Aorta (tissue), 5 donors: ENCODE measurements around the gene NSD1. TPM values are rescaled to one million over a fixed set of nuclear protein-coding genes. Genes with fewer than 3 reads are reported as not detected.

ENCODE experiments used
- ATAC-seq: fragments of 200-7000 bp; cut with Tn5 transposase; one replicate; pipeline ENCODE4 v1.9.1; 2022; ENCODE audit warnings: moderate library complexity; ENCODE audit not compliant: low FRiP score
- DNase-seq, 2 donors: peaks; one replicate each; pipeline ENCODE4 v3.0.0-alpha.2; 2020
- H3K27ac ChIP-seq, 2 donors: one replicate each; pipeline ENCODE4 v1.5.1; 2013; ENCODE audit warnings: low read length in 2 of 2, mild to moderate bottlenecking in 2 of 2, moderate library complexity in 2 of 2, control low read depth in 1 of 2, inconsistent platforms in 1 of 2, low read depth in 1 of 2
- H3K27me3 ChIP-seq, 2 donors: one replicate each; pipeline ENCODE4 v1.6.1; 2013; ENCODE audit warnings: control low read depth in 1 of 2, low read length in 1 of 2, mild to moderate bottlenecking in 1 of 2, moderate library complexity in 1 of 2; ENCODE audit not compliant: insufficient read depth in 2 of 2, control insufficient read depth in 1 of 2
- H3K36me3 ChIP-seq, 2 donors: one replicate each; pipeline ENCODE4 v1.6.1; 2013; ENCODE audit warnings: control low read depth in 1 of 2, low read length in 1 of 2, mild to moderate bottlenecking in 1 of 2; ENCODE audit not compliant: insufficient read depth in 2 of 2, control insufficient read depth in 1 of 2
- H3K4me1 ChIP-seq, 2 donors: one replicate each; pipeline ENCODE4 v1.6.1; 2013; ENCODE audit warnings: low read length in 2 of 2, control low read depth in 1 of 2, mild to moderate bottlenecking in 1 of 2, moderate library complexity in 1 of 2; ENCODE audit not compliant: insufficient read depth in 2 of 2, control insufficient read depth in 1 of 2
- H3K4me3 ChIP-seq, 2 donors: one replicate each; pipeline ENCODE4 v1.5.1; 2013; ENCODE audit warnings: low read length in 2 of 2, control low read depth in 1 of 2, mild to moderate bottlenecking in 1 of 2
- H3K9me3 ChIP-seq: one replicate; pipeline ENCODE4 v1.6.1; 2013; ENCODE audit warnings: mild to moderate bottlenecking, low read length; ENCODE audit not compliant: control insufficient read depth
- WGBS, 2 donors: extraction: QIAGEN DNeasy Blood & Tissue Kit; methylation state at CpG; one replicate each; pipeline ENCODE4 v1.1.7; 2013; 5-methylcytosine and 5-hydroxymethylcytosine counted together
- intact Hi-C, 2 donors: fragments of 100-400 bp; cut with DNase I; formaldehyde crosslinking; loops; one replicate each; pipeline versions ENCODE4 v1.14.2 to v1.15.0; 2022
- polyA plus RNA-seq, 2 donors: library from polyadenylated mRNA; stranded (reverse); fragments of 200-250 nt; gene quantifications; one replicate each; pipeline ENCODE4 v1.2.3, GENCODE V29; 2013
- total RNA-seq, 2 donors: library from RNA; stranded (reverse); fragmentation: NEBNext Ultra II Directional; extraction: Animal tissue kit (Norgen Biotek cat#: 25700); gene quantifications; one replicate each; pipeline ENCODE4 v1.2.1, GENCODE V29; 2021
- donor health status: healthy with polysubstance abuse.
- donor health status: Bipolar disorder and iron deficiency.
- donor health status: DM: no; HTN: no; CAD: no.
- donor health status: DM: no; HTN: no; CAD: no.
- donor health status: DM: yes; HTN: yes; CAD: no.

The NSD1 gene
- total and polyA plus RNA-seq, 4 donors: 6.8 to 96.9 (median 35.3) TPM

DNA sequence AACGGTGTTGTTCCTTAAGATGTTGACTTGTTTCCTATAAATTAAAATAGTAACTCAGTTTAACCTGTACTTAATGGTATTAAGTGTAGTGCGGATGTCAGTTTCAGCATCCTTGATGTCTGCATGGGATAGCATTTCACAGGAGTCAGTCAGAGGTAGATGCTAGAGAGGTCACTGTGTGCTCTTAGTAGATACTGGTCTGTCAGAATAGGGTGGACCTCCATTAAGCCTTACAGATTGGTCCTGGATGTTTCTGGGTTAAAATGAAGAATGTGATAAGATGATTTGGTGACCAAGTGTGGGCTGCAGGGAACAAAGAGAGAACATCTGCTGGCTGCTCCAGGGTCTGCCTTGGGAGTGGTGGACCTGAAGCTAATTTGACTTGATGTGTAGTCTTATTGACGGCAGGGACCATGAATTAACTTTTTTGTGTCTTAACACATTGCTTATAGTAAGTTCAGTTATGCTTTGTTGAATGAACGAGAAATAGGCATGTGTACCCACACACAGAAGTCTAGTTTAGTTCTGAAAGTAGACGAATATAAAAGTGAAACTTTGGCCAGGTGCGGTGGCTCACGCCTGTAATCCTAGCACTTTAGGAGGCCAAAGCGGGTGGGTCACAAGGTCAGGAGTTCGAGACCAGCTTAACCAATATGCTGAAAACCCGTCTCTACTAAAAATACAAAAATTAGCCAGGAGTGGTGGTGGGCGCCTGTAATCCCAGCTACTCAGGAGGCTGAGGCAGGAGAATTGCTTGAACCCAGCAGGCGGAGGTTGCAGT lies 157.4 kb downstream of the NSD1 start:
- WGBS, 2 donors: 92 to 95% methylated on average over 12 of the region's 12 CpGs
- ATAC-seq (no peak), DNase-seq (no peak)
- H3K27ac ChIP-seq: no peak overlapping the region
- no peaks in the 10 kb centered on the region for H3K9me3 ChIP-seq
- no peaks in the 10 kb centered on the region for H3K4me1 ChIP-seq
- no peaks in the 10 kb centered on the region for H3K27me3 ChIP-seq
- H3K4me3 ChIP-seq: no peak overlapping the region
- intact Hi-C loops: no loop called here
- H3K36me3 ChIP-seq: peaks cover 2 to 20% of the 10 kb centered on the region in 2 donors

DNA sequence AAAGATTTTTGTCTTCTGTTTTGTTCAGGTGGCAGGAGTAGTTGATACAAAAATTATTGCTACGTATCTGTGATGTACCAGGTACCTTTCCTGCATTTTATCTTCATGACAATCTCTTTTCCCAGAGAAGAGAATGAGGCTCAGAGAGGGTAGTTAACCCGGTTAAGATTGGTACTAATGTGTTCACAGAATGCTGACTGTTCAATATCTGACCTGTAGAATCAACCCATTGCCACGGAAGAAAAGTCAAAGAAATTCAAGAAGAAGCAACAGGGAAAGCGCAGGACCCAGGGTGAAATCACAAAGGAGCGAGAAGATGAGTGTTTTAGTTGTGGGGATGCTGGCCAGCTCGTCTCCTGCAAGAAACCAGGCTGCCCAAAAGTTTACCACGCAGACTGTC lies 158.2 kb downstream of the NSD1 start:
- H3K36me3 ChIP-seq: peaks cover 2 to 19% of the 10 kb centered on the region in 2 donors

DNA sequence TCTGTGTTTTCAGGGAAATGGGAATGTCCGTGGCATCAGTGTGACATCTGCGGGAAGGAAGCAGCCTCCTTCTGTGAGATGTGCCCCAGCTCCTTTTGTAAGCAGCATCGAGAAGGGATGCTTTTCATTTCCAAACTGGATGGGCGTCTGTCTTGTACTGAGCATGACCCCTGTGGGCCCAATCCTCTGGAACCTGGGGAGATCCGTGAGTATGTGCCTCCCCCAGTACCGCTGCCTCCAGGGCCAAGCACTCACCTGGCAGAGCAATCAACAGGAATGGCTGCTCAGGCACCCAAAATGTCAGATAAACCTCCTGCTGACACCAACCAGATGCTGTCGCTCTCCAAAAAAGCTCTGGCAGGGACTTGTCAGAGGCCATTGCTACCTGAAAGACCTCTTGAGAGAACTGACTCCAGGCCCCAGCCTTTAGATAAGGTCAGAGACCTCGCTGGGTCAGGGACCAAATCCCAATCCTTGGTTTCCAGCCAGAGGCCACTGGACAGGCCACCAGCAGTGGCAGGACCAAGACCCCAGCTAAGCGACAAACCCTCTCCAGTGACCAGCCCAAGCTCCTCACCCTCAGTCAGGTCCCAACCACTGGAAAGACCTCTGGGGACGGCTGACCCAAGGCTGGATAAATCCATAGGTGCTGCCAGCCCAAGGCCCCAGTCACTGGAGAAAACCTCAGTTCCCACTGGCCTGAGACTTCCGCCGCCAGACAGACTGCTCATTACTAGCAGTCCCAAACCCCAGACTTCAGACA lies 160.4 kb downstream of the NSD1 start:
- intact Hi-C loops: no loop called here
- ATAC-seq (no peak), DNase-seq (no peak)
- no peaks in the 10 kb centered on the region for H3K4me1 ChIP-seq
- no peak overlapping the region for H3K27ac ChIP-seq
- H3K36me3 ChIP-seq: peaks cover 8 to 14% of the 10 kb centered on the region in 2 donors
- H3K27me3 ChIP-seq: no peaks in the 10 kb centered on the region
- H3K9me3 ChIP-seq: no peaks in the 10 kb centered on the region
- no peak overlapping the region for H3K4me3 ChIP-seq
- 89 to 92% methylated on average over 12 of the region's 12 CpGs for WGBS, 2 donors

More for the DNA sequence above, 158.2 kb downstream of the NSD1 start:
- no peaks in the 10 kb centered on the region for H3K9me3 ChIP-seq
- no peak overlapping the region for H3K27ac ChIP-seq
- no peak overlapping the region for H3K4me3 ChIP-seq
- WGBS, 2 donors: 94 to 98% methylated on average over 7 of the region's 7 CpGs
- intact Hi-C loops: no loop called here
- no peaks in the 10 kb centered on the region for H3K4me1 ChIP-seq
- no peaks in the 10 kb centered on the region for H3K27me3 ChIP-seq
- no peak for ATAC-seq
- no peak for DNase-seq

DNA sequence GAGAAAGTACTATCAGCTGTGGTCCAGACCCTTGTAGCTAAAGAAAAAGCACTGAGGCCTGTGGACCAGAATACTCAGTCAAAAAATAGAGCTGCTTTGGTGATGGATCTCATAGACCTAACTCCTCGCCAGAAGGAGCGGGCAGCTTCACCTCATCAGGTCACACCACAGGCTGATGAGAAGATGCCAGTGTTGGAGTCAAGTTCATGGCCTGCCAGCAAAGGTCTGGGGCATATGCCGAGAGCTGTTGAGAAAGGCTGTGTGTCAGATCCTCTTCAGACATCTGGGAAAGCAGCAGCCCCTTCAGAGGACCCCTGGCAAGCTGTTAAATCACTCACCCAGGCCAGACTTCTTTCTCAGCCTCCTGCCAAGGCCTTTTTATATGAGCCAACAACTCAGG lies 161.1 kb downstream of the NSD1 start:
- DNase-seq: peak in 1 of 2 donors; percentile 31
- H3K27ac ChIP-seq: no peak overlapping the region
- no peaks in the 10 kb centered on the region for H3K4me1 ChIP-seq
- H3K36me3 ChIP-seq: peaks cover 8 to 14% of the 10 kb centered on the region in 2 donors
- ATAC-seq: no peak
- no peaks in the 10 kb centered on the region for H3K9me3 ChIP-seq
- 89 to 93% methylated on average over 3 of the region's 3 CpGs for WGBS, 2 donors
- intact Hi-C loops: no loop called here
- no peaks in the 10 kb centered on the region for H3K27me3 ChIP-seq
- H3K4me3 ChIP-seq: no peak overlapping the region

DNA sequence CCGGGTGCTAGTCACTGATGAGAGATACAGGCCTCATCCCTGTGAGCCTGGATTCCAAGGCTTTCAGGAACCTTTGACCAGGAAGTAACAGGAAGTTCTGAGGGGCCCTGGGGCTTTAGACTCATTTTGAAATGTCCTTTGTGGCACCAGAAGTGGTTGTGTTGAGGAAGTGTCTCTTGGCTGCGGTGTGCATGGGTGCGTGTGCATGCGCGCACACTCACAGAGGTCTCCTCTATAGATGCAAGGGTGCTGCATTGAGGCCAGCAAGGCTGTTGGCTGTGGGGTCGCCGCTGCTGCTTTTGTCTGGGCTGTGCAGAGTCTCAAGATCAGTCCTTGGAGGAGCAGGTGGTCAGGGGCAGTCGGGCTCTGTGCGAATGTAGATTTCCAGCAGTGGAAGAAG lies 162.4 kb downstream of the NSD1 start:
- intact Hi-C loops: no loop called here
- WGBS, 2 donors: 91 to 95% methylated on average over 9 of the region's 9 CpGs
- Histone ChIP-seq H3K27me3 (no peaks in the 10 kb centered on the region), H3K9me3 (no peaks in the 10 kb centered on the region), H3K4me3 (no peak overlapping the region), H3K27ac (no peak overlapping the region), H3K36me3 (peaks cover 8 to 12% of the 10 kb centered on the region in 2 donors), H3K4me1 (no peaks in the 10 kb centered on the region)
- no peak for DNase-seq
- no peak for ATAC-seq

DNA sequence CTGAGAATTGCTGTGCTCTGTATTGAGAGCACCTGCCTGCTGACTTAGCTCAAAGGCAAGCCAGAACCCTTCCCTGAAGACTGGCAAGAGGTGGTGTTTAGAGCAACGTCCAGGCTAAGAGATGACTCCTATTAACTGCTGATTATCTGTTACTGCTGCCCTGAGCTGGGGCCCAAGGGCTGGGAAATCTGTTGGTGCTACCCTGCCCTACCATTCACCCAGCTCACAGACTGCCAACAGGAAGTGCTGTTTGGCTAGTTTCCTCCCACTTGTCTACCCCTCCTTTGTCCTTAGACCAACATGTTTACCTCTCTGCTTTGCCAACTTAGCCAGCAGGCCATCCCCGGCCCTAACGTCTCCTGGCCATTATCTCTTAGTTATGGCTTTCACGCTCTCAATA lies 163.0 kb downstream of the NSD1 start:
- no peaks in the 10 kb centered on the region for H3K9me3 ChIP-seq
- no peak for DNase-seq
- intact Hi-C loops: no loop called here
- H3K4me3 ChIP-seq: no peak overlapping the region
- H3K36me3 ChIP-seq: peaks cover 8 to 12% of the 10 kb centered on the region in 2 donors
- H3K4me1 ChIP-seq: no peaks in the 10 kb centered on the region
- 56 to 59% methylated on average over 4 of the region's 4 CpGs for WGBS, 2 donors
- no peak for ATAC-seq
- H3K27me3 ChIP-seq: no peaks in the 10 kb centered on the region
- H3K27ac ChIP-seq: no peak overlapping the region

DNA sequence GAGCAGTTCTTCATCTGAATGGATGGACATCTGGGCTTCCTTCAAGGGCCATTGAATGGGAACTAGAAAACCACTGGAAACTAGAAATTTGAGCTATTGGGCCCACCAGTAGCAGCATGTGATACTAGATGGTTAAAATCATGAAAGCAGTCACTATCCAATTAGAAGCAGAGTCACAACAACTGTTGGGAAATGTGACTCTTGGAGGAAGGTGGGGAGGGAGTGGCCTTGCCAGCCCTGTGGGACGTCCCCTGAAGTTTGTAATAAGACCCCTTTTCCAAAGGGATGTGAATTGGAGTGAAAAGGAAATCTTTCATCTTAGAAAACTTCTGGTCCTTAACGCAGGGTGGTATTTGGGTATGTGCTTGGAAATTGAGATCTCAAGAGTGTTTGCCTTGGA lies 164.3 kb downstream of the NSD1 start:
- intact Hi-C loops: no loop called here
- peaks cover 6 to 12% of the 10 kb centered on the region in 2 donors for H3K36me3 ChIP-seq
- H3K27ac ChIP-seq: no peak overlapping the region
- 65 to 73% methylated on average over 2 of the region's 2 CpGs for WGBS, 2 donors
- no peak overlapping the region for H3K4me3 ChIP-seq
- H3K27me3 ChIP-seq: no peaks in the 10 kb centered on the region
- H3K9me3 ChIP-seq: no peaks in the 10 kb centered on the region
- H3K4me1 ChIP-seq: no peaks in the 10 kb centered on the region
- DNase-seq (no peak), ATAC-seq (no peak)

DNA sequence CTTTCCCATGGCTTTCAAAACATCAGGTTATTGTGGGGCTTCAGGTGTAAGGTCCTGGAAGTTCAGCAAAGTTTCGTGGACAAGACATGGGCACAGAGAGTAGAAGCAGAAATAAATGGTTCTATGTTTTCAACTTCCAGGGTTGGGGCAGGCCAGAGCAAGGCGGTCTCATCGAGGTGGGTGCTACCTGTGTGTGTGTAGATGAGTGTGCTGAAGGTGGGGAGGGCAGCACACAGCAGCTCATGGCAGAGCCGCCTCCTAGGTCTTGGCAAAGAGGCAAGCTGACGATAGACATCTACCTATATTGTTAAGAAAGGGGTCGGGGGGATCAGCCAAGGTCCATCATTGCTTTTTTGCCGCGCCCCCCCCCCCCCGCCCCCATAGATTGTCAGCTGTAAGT lies 166.1 kb downstream of the NSD1 start:
- ATAC-seq: no peak
- intact Hi-C loops: no loop called here
- no peak overlapping the region for H3K4me3 ChIP-seq
- H3K36me3 ChIP-seq: peaks cover 2 to 6% of the 10 kb centered on the region in 2 donors
- WGBS, 2 donors: 80 to 83% methylated on average over 9 of the region's 9 CpGs
- DNase-seq: peak in 1 of 2 donors; percentile 65
- no peaks in the 10 kb centered on the region for H3K27me3 ChIP-seq
- no peaks in the 10 kb centered on the region for H3K9me3 ChIP-seq
- H3K4me1 ChIP-seq: no peaks in the 10 kb centered on the region
- H3K27ac ChIP-seq: no peak overlapping the region
